ENCODE measurements around the gene ATP8A2. TPM values are rescaled to one million over a fixed set of nuclear protein-coding genes. Genes with fewer than 3 reads are reported as not detected.

ATP8A2 gene
- total and polyA plus RNA-seq, 9 of the 15 experiments (the other 6 are each of a cell fraction or from before 2014, with no cell fraction given), result under 0.01 to 0.33 (median 0.06) TPM; not detected in 4

DNA sequence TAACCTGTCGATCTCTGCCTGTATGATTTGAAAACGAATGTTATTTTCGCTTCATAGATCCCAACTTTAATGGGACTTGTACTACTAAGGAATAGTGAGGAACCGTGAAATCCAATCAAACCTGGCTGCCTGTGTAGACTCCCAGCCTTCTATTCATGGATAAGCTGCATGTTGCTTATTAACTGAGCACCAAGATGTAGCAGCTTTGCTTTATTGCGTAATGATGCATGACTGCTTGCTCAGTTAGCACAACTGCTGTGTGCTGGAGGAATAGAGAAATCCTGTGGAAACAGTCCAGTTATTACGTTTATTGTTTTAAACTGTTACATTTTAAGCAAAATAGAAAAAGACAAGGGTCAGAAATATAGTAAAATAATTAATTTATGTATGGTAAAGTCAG, 571.9 kb downstream of the ATP8A2 start:
- BruUV-seq (replicated peaks), result no TSS peak
- WGBS (ENCODE audit: insufficient coverage, low coverage, missing lambda C conversion rate), result 0% methylated on average over 6 of the region's 6 CpGs
- no peak for DNase-seq (ENCODE audit: extremely low read depth in 1 of 4, low spot score in 3 of 4)
- in situ Hi-C loops (cut with MboI), result no loop called here
- Histone ChIP-seq H3K4me2 (ENCODE audit: insufficient read depth, low read length) (no peak overlapping the region), H3K27me3 (ENCODE audit: control insufficient read depth in 2 of 2, insufficient read depth in 2 of 2, low read length in 2 of 2) (peaks cover 0 to 21% of the 10 kb centered on the region in 2 experiments; a peak in 2 of 5 replicates), H3K4me3 (no peak overlapping the region), H3K79me2 (ENCODE audit: control insufficient read depth, insufficient read depth, low read length) (no peaks in the 10 kb centered on the region), H3K36me3 (ENCODE audit: control insufficient read depth, insufficient read depth, low read length) (no peaks in the 10 kb centered on the region), H3K4me1 (replicated peaks in 1 of 2; ENCODE audit: control insufficient read depth in 2 of 2, insufficient read depth in 2 of 2, low read length in 2 of 2) (no peaks in the 10 kb centered on the region), H4K20me1 (replicated peaks; ENCODE audit: control insufficient read depth, insufficient read depth, low read length) (no peaks in the 10 kb centered on the region), H3K9ac (ENCODE audit: insufficient read depth in 1 of 2, low read depth in 2 of 2, low read length in 2 of 2) (no peak overlapping the region), H3K9me1 (ENCODE audit: control insufficient read depth, insufficient read depth, low read length) (no peaks in the 10 kb centered on the region), H3K27ac (ENCODE audit: extremely low read depth, low read depth, low read length) (no peak overlapping the region), H3K9me3 (replicated peaks; ENCODE audit: control insufficient read depth, insufficient read depth, low read depth, low read length) (no peaks in the 10 kb centered on the region), H2AFZ (ENCODE audit: low read depth, low read length) (no peak overlapping the region)
- POLR2A ChIA-PET, result no interaction called here
- ATAC-seq, result no peak
- peak; percentile 55 for TF ChIP-seq CEBPB (tag; IDR thresholded peaks at IDR 0.05)
- TF ChIP-seq CEBPG (CRISPR knock-in tag; IDR thresholded peaks at IDR 0.05), result no peak
- peak in 1 of 2 experiments; percentile 40; a peak in 1 of 4 replicates for TF ChIP-seq CEBPG (tag; conservative IDR thresholded peaks at IDR 0.05 in 1 of 2, IDR thresholded peaks at IDR 0.05 in 1 of 2)
- TF ChIP-seq ZNF699 (CRISPR knock-in tag; IDR thresholded peaks at IDR 0.05; ENCODE audit: insufficient replicate concordance), result no peak
- FAIRE-seq, result no peak
- intact Hi-C loops (cut with micrococcal nuclease), result no loop called here
- CTCF ChIA-PET (ENCODE audit: low intra/inter-chr PET ratio), result no interaction called here

- DNase-seq (ENCODE audit: extremely low read depth in 1 of 4, low spot score in 3 of 4) (no peak), ATAC-seq (no peak), FAIRE-seq (no peak)
- no TSS peak for BruUV-seq (replicated peaks)
- no peaks in the 10 kb centered on the region for H3K9me3 ChIP-seq (replicated peaks; ENCODE audit: control insufficient read depth, insufficient read depth, low read depth, low read length)
- no peaks in the 10 kb centered on the region for H3K9me1 ChIP-seq (ENCODE audit: control insufficient read depth, insufficient read depth, low read length)
- ChIA-PET CTCF (ENCODE audit: low intra/inter-chr PET ratio) (no interaction called here), POLR2A (no interaction called here)
- H3K4me1 ChIP-seq (replicated peaks in 1 of 2; ENCODE audit: control insufficient read depth in 2 of 2, insufficient read depth in 2 of 2, low read length in 2 of 2), result no peaks in the 10 kb centered on the region
- no peak overlapping the region for H3K4me2 ChIP-seq (ENCODE audit: insufficient read depth, low read length)
- no peaks in the 10 kb centered on the region for H3K79me2 ChIP-seq (ENCODE audit: control insufficient read depth, insufficient read depth, low read length)
- peaks cover 0 to 9% of the 10 kb centered on the region in 2 experiments; a peak in 2 of 5 replicates for H3K27me3 ChIP-seq (ENCODE audit: control insufficient read depth in 2 of 2, insufficient read depth in 2 of 2, low read length in 2 of 2)
- H3K36me3 ChIP-seq (ENCODE audit: control insufficient read depth, insufficient read depth, low read length), result no peaks in the 10 kb centered on the region
- no peak overlapping the region for H3K4me3 ChIP-seq
- in situ Hi-C loops (cut with MboI), result no loop called here
- intact Hi-C loops (cut with micrococcal nuclease), result no loop called here
- H3K27ac ChIP-seq (ENCODE audit: extremely low read depth, low read depth, low read length), result no peak overlapping the region
- no peak overlapping the region for H2AFZ ChIP-seq (ENCODE audit: low read depth, low read length)
- H3K9ac ChIP-seq (ENCODE audit: insufficient read depth in 1 of 2, low read depth in 2 of 2, low read length in 2 of 2), result no peak overlapping the region
- H4K20me1 ChIP-seq (replicated peaks; ENCODE audit: control insufficient read depth, insufficient read depth, low read length), result no peaks in the 10 kb centered on the region
- WGBS (ENCODE audit: insufficient coverage, low coverage, missing lambda C conversion rate), result 2% methylated on average over 7 of the region's 7 CpGs
- no peak for TF ChIP-seq EZH2 (IDR thresholded peaks at IDR 0.05; ENCODE audit: borderline replicate concordance, low read depth, low read length)
- TF ChIP-seq ATF3 (IDR thresholded peaks at IDR 0.05), result no peak
- TF ChIP-seq ATF3 (CRISPR knock-in tag; conservative IDR thresholded peaks at IDR 0.05), result no peak
- TF ChIP-seq CTCFL (IDR thresholded peaks at IDR 0.05; ENCODE audit: borderline replicate concordance, insufficient read depth, low read depth, low read length, poor library complexity, severe bottlenecking), result no peak
- no peak for TF ChIP-seq ZNF507 (tag; conservative IDR thresholded peaks at IDR 0.05)
- TF ChIP-seq EGR1 (conservative IDR thresholded peaks at IDR 0.05), result no peak
- no peak for TF ChIP-seq ZNF707 (CRISPR knock-in tag; conservative IDR thresholded peaks at IDR 0.05)
- TF ChIP-seq SRSF7 (optimal IDR thresholded peaks at IDR 0.05; ENCODE audit: low read depth, low read length), result no peak
These were observed 573.8 kb downstream of the ATP8A2 start for GRCh38 chr13:25945596-25945995.

Measured in K562 (cell line).